GM18502 (cell line): ENCODE results near the gene CRB2.
A peak's percentile ranks its signal among the peaks of the same experiment; 100 is the strongest.
"Not testable (repeated sequence)": the region's sequence is repeated elsewhere in the genome, so short reads cannot be mapped to it uniquely, and the experiment has no call there.

ENCODE experiments used
- ATAC-seq: cut with Tn5 transposase; IDR thresholded peaks from one replicate; pipeline ENCODE4 v1.9.1; 2021; ENCODE audit warnings: mild to moderate bottlenecking; ENCODE audit not compliant: unreplicated experiment, poor library complexity

The CRB2 gene

DNA sequence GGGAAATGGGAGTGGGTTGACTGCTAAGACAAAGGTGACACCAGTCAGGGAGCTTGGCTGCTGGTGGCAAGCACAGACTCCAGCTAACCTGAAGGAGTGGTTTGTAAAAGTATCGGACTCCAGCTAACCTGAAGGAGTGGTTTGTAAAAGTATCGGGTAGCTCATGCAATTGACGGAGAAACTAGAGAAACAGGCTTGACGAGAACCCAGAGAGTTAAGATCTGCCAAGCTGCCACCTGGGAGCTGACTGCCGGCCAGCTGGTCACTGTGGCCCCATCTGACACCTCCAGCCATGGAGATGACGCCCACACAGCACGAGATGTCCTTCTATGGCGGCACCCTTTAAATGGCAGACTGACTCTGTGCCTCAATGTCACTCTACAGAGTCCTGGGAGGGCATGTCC is 28.3 kb upstream of the CRB2 start:
- ATAC-seq = no peak

DNA sequence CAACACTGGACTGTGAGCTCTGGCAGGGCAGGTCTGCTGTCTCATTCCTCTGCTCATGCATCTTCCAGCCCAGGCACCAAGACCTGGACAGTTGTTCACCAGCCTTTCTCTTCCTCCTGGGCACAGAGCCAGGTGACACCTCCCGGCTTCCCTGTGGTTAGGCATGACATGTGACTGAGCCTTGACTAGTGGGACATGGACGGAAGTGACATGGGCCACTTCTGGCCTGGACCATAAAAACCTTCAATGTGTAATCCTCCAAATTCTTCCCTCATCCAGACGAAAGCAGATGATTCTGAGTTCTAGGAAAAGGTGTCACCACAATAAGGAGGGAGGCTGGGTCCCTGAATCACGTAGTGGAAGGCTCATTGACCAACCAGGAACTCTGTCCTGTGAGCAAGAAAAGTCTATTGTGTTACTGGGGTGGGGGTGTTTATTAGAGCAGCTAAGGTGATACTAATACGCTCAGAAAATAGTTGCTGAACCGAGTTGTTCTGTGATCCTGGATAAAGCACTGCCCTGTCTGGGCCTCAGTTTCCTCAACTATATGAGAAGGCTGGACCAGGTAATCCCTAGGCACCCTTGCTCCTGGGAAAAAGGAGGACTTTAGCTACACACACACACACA is 26.6 kb upstream of the CRB2 start:
- peak; percentile 35 for ATAC-seq

- no peak for ATAC-seq
Observed at GRCh38 chr9:123331346-123332060, 24.5 kb upstream of the CRB2 start.

DNA sequence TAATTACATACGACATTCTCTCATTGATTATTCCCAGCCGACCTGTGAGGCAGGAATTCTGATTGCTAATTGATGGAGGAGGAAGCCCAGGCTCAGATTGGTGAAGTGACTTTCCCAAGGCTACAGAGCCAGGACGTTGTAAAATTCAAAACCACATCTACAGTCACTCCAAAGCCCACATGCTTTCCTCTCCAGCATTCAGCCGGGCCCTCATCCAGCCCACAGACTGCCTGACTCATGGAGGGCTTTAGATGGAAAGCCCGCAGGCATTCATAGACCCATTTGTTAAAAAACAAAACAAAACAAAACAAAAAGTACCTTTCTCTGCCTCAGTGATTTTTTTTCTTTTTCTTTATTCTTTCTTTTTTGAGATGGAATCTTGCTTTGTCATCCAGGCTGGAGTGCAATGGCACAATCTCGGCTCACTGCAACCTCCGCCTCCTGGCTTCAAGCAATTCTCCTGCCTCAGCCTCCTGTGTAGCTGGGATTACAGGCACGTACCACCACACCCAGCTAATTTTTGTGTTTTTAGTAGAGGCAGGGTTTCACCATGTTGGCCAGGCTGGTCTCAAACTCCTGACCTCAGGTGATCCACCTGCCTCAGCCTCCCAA is 22.8 kb upstream of the CRB2 start:
- ATAC-seq = not testable (repeated sequence)

DNA sequence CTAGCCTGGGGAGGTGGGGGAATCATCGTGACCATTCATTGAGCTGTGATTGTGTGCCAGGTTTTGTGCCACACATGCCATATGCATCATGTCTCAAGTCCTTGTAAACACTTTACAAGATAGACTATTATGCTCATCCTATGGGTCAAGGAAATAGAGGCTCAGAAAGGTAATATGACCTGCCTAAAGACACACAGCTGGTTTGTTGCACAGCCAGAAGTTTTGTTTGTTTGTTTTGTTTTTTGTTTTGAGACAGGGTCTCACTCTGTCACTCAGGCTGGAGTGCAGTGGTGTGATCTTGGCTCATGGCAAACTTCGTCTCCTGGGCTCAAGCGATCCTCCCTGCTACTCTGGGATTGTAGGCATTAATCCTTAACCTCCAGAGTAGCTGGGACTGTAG is 21.4 kb upstream of the CRB2 start:
- ATAC-seq = no peak

DNA sequence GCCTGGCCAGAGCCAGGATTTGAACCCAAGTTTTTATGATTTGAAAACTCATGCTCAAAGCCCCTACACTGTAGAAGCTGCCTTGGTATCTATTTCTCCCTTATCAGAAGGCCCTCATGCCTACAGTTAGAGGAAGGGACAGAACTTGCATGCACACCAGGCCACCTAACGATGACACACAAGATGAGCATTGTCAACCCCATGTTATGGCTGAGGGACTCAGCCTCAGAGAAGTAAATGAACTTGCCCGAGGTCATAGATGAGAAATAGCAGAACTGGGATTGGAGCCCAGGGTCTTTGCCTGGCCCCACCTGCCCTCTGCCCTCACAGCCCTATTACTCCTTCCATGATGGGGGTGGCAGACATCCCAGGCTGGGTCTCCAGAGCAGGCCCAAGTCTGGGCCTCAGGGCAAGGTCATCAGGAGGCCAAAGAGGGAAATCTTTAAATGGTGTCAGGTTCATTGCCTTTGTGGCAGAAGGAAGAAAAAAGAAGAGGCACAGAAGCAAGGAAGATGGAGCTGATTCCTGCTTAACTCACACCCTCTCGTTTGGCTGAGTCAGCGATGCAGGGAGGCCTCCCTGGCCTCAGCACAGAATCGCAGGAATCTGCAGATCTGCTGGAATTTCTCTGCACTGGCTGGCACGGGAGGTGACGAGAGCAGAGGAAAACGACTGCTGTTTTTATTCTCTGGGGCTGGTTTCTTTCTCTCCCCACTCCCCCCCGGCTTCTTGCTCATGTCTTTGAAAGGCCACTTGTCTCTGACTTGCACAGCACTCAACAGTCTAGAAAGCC is 20.6 kb upstream of the CRB2 start:
- no peak for ATAC-seq

DNA sequence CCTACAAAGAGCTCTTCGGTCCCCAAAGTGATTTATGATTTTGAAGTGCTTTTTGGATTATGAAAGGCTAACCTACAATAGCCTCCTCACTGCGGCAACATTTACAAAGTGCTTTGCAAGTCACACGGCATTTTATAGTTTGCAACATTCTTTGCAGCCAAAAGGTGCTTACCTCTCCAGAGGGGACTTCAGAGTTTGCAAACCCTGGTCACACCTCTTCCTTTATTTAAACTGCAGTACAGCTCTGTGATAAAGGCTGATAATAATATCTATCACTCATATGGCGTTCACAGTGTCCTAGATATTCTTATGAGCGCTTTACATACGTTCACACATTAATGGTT is 20.0 kb upstream of the CRB2 start:
- no peak for ATAC-seq

DNA sequence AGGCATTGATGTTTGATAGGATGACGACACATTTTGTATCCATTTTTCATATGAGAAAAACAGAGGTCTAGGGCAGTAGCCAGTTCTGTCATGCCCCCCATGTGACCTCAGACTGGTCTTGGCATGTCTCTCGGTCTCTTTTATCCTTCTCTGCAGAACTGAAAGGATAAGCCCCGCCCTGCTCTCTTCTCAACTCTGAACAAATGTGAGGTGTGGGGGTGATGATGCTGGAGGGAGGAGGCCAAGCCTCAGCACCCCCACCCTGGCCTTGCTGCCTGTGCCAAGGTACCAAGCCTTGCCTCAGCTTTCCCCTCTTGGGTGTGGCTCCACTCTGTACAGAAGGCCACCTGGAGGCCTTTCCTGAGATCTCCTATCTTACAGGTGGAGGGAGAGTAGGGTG is 19.5 kb upstream of the CRB2 start:
- ATAC-seq = no peak

- ATAC-seq = no peak
Observed at GRCh38 chr9:123336959-123337358, 19.0 kb upstream of the CRB2 start.

GRCh38 chr9:123337971-123338370 is 18.0 kb upstream of the CRB2 start:
- no peak for ATAC-seq

GRCh38 chr9:123338710-123339665 is 17.0 kb upstream of the CRB2 start:
- peak; percentile 63 for ATAC-seq

GRCh38 chr9:123339666-123340510 is 16.1 kb upstream of the CRB2 start:
- peak; percentile 45 for ATAC-seq

GRCh38 chr9:123341816-123342215 is 14.2 kb upstream of the CRB2 start:
- ATAC-seq = no peak

- ATAC-seq = no peak
Observed at GRCh38 chr9:123342247-123342646, 13.8 kb upstream of the CRB2 start.

- no peak for ATAC-seq
Observed at GRCh38 chr9:123343443-123344191, 12.4 kb upstream of the CRB2 start.

GRCh38 chr9:123344192-123344949 is 11.6 kb upstream of the CRB2 start:
- ATAC-seq = no peak

DNA sequence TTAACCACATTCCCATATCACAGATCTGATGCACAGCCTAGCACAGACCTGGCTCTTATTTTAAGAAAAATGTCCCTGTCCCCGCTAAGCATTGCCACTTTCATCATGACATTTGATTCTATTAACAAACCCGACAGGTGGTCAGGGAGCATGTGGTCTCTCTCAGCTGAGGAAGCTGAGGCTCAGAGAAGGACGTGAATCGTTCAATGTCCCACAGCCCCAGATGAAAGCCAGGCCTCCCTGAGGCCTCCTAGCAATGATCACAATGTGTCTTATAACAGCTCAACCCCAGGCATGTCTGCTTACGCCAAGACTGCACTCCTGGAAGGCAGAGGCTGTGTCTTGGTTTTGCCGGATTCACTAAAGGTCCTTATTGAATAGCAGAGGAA is 10.4 kb upstream of the CRB2 start:
- ATAC-seq = no peak

DNA sequence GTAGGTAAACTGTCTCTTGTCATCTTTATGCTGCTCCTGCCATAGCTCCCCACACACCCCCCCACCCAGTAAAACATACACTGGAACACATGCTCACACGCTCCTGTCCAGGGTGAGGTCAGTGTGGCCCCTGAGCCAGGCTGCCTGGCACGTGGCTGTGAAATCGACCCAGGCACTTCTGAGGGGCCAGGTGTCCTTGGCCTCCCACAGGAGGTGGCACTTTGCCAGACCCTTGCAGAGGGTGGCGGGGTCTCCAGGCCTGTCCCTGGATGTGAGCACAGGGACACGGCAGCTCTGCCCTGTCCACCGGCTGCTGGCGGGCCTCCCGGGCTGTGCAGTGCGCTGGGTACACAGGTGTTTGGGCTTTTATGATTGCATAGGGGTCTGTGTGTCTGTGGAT is 10.0 kb upstream of the CRB2 start:
- no peak for ATAC-seq
